GM12878 (cell line): Measurements from ENCODE around the gene RFK.

Source experiments
- CBX3 ChIP-seq: fragments of 200-600 bp; sonication (generic); IDR thresholded peaks from 2 replicates; pipeline ENCODE4 v1.6.1; 2016; ENCODE audit warnings: low read depth, borderline replicate concordance
- CEBPB ChIP-seq, 2 experiments: fragments of 150-350 bp in 1 of 2; IDR thresholded peaks; 2 replicates each; pipeline ENCODE4 v1.6.1; 2012 to 2014; ENCODE audit warnings: low read depth in 2 of 2, low read length in 2 of 2, borderline replicate concordance in 1 of 2, inconsistent platforms in 1 of 2
- EGR1 ChIP-seq, 2 experiments: IDR thresholded peaks; 1 replicate in 1 of 2; 2 replicates in 1 of 2; pipeline ENCODE4 v1.6.1; 2011 to 2012; ENCODE audit warnings: low read depth in 2 of 2, low read length in 2 of 2, borderline replicate concordance in 1 of 2, mild to moderate bottlenecking in 1 of 2, moderate library complexity in 1 of 2
- ETV6 ChIP-seq, 2 experiments: fragments of 450-650 bp in 1 of 2; IDR thresholded peaks in 1 of 2; conservative IDR thresholded peaks in 1 of 2; 2 replicates each; pipeline ENCODE4 v1.6.1; 2014; ENCODE audit warnings: antibody characterized with exemption in 1 of 2, borderline replicate concordance in 1 of 2, low read depth in 1 of 2, mild to moderate bottlenecking in 1 of 2, moderate library complexity in 1 of 2
- EZH2 ChIP-seq: IDR thresholded peaks from 2 replicates; pipeline ENCODE4 v1.6.1; 2012; ENCODE audit warnings: low read depth, mild to moderate bottlenecking, control low read depth, inconsistent platforms, low read length, borderline replicate concordance; ENCODE audit not compliant: control insufficient read depth
- FOS ChIP-seq: IDR thresholded peaks from 3 replicates; pipeline ENCODE4 v1.6.1; 2011; ENCODE audit warnings: borderline replicate concordance; ENCODE audit not compliant: insufficient read length; ENCODE audit errors: extremely low read depth
- MYC ChIP-seq: IDR thresholded peaks from 2 replicates; pipeline ENCODE4 v1.6.1; 2011; ENCODE audit warnings: mild to moderate bottlenecking, low read length, moderate library complexity, inconsistent platforms; ENCODE audit not compliant: insufficient read depth, insufficient replicate concordance, insufficient read length, severe bottlenecking
- PBX3 ChIP-seq: IDR thresholded peaks from 2 replicates; pipeline ENCODE4 v1.6.1; 2011; ENCODE audit warnings: mild to moderate bottlenecking, low read depth, low read length, moderate library complexity; ENCODE audit not compliant: insufficient replicate concordance
- RAD21 ChIP-seq: IDR thresholded peaks from 2 replicates; pipeline ENCODE4 v1.6.1; 2011; ENCODE audit warnings: mild to moderate bottlenecking, low read depth, low read length, moderate library complexity; ENCODE audit not compliant: insufficient read depth
- RFX5 ChIP-seq: IDR thresholded peaks from 2 replicates; pipeline ENCODE4 v1.6.1; 2011; ENCODE audit warnings: low read depth, low read length, improper control_type of control experiment
- SMC3 ChIP-seq: IDR thresholded peaks from 2 replicates; pipeline ENCODE4 v1.6.1; 2011; ENCODE audit warnings: low read length, improper control_type of control experiment, borderline replicate concordance
- SREBF1 ChIP-seq: IDR thresholded peaks from 2 replicates; pipeline ENCODE4 v1.6.1; 2012; ENCODE audit warnings: mild to moderate bottlenecking, low read length
- SRF ChIP-seq, 2 experiments: IDR thresholded peaks; 2 replicates each; pipeline ENCODE4 v1.6.1; 2011; ENCODE audit warnings: low read depth in 2 of 2, low read length in 2 of 2, mild to moderate bottlenecking in 1 of 2, moderate library complexity in 1 of 2

- TF ChIP-seq CEBPB (IDR thresholded peaks at IDR 0.05; ENCODE audit: borderline replicate concordance in 1 of 2, low read depth in 2 of 2, low read length in 2 of 2), result no peak
- TF ChIP-seq MYC, result no peak
- TF ChIP-seq RAD21, result no peak
- no peak for TF ChIP-seq SRF (IDR thresholded peaks at IDR 0.05; ENCODE audit: low read depth in 2 of 2, low read length in 2 of 2)
- no peak for TF ChIP-seq EZH2
- TF ChIP-seq EGR1 (IDR thresholded peaks at IDR 0.05; ENCODE audit: borderline replicate concordance in 1 of 2, low read depth in 2 of 2, low read length in 2 of 2), result no peak
- no peak for TF ChIP-seq SMC3
- no peak for TF ChIP-seq FOS
- TF ChIP-seq ETV6 (conservative IDR thresholded peaks at IDR 0.05 in 1 of 2, IDR thresholded peaks at IDR 0.05 in 1 of 2; ENCODE audit: borderline replicate concordance in 1 of 2, low read depth in 1 of 2), result no peak
- TF ChIP-seq CBX3, result no peak
- no peak for TF ChIP-seq PBX3
- TF ChIP-seq SREBF1, result no peak
- TF ChIP-seq RFX5, result no peak
Measured at GRCh38 chr9:76426807-76427419, 32.7 kb upstream of the RFK start.
